LNCaP clone FGC (cell line): ENCODE results near the gene CTSH.

Source experiments
- DNase-seq: peaks from one replicate; pipeline ENCODE4 v3.0.0-alpha.2; 2011; ENCODE audit warnings: low read depth
- H3K4me3 ChIP-seq: 2 replicates; pipeline ENCODE4 v1.5.1; 2011; ENCODE audit warnings: mild to moderate bottlenecking, low read depth, low read length, control low read depth
- TF ChIP-seq, protein P1 (sequence below): IDR thresholded peaks from 2 replicates; pipeline ENCODE4 v1.5.1; 2012; ENCODE audit warnings: mild to moderate bottlenecking; ENCODE audit not compliant: control insufficient read depth, insufficient read depth; ENCODE audit errors: extremely low read depth

The CTSH gene

DNA sequence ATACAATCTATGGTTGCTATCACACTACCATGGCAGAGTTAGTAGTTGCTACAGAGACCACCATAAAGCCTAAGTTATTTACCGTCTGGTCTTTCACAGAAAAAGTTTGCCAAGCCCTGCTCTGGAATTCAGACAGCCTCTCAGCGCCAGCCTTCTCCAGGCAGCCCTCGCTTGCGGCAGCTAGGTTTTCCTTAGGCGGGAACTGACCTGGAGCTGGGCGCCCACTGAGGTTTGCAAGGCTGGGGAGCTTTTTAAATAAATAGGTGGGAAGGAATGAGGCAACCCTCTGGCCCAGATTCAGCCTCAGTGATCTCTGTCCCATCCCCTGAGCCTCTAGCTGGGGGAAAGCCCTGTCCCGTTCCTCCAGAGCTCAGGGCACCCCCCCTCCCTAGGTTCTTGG, 1.2 kb downstream of the CTSH start:
- no peak for DNase-seq
- TF ChIP-seq, protein P1, sequence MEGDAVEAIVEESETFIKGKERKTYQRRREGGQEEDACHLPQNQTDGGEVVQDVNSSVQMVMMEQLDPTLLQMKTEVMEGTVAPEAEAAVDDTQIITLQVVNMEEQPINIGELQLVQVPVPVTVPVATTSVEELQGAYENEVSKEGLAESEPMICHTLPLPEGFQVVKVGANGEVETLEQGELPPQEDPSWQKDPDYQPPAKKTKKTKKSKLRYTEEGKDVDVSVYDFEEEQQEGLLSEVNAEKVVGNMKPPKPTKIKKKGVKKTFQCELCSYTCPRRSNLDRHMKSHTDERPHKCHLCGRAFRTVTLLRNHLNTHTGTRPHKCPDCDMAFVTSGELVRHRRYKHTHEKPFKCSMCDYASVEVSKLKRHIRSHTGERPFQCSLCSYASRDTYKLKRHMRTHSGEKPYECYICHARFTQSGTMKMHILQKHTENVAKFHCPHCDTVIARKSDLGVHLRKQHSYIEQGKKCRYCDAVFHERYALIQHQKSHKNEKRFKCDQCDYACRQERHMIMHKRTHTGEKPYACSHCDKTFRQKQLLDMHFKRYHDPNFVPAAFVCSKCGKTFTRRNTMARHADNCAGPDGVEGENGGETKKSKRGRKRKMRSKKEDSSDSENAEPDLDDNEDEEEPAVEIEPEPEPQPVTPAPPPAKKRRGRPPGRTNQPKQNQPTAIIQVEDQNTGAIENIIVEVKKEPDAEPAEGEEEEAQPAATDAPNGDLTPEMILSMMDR = no peak
- H3K4me3 ChIP-seq = peak overlapping the region; percentile 86

DNA sequence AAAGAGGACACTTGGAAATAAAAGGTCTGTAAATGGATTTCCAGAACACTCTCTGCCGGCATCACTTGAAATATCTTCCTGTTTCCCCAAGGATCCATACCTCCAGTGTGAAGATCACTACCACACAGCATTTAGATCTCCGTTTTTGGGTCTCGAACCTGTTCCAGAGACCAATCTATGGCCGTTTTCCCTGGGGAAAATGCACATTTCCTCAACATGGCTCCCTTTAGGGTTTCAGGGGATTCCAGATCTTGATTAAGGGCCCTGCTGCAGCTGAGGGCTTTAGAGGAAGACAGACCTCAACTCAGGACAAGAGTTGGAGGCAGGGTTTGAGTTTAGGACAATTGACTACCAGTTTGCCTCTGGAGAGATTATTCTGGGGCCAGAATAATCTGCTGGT, 2.1 kb downstream of the CTSH start:
- DNase-seq = no peak
- TF ChIP-seq, protein P1 = no peak
- no peak overlapping the region for H3K4me3 ChIP-seq

DNA sequence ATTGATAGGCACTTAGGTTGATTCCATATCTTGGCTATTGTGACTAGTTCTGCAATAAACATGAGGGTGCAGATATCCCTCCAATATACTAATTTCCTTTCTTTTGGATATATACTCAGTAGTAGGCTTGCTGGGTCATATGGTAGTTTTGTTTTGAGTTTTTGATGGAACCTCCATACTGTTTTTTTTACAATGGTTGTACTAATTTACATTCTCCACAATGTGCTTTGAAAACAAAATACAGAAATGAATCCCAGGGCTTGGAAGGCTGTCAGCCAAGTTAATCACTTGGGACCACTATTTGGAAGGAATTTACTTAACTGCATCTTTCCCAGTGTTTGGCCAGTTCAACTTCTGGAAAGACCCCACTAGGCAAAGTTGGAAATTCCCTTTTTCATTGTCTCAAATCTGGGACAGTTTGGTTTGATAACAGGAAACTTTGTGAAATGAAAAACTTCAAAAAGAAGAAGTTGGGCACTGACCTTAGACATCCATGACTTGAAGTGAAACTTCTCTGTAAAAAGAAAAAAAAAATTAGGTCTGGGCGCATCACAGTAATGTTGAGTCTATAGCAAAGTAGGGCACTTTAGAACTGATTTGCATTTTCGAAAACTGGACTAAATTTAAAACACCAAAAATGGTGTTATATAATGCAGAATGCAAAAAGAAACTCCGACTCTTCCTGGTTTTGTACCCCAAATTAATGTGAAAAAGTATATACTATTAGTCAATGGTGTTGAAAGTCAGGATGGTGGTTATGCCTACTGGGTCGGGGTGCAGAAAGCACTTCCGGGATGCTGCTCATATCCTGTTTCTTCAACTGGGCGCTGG, 6.0 kb downstream of the CTSH start:
- TF ChIP-seq, protein P1 = no peak
- no peak overlapping the region for H3K4me3 ChIP-seq
- no peak for DNase-seq

GRCh38 chr15:78937132-78937739, 7.6 kb downstream of the CTSH start:
- TF ChIP-seq, protein P1 = no peak
- no peak for DNase-seq
- H3K4me3 ChIP-seq = no peak overlapping the region

GRCh38 chr15:78934655-78935023, 10.2 kb downstream of the CTSH start:
- no peak overlapping the region for H3K4me3 ChIP-seq
- TF ChIP-seq, protein P1 = no peak
- no peak for DNase-seq

DNA sequence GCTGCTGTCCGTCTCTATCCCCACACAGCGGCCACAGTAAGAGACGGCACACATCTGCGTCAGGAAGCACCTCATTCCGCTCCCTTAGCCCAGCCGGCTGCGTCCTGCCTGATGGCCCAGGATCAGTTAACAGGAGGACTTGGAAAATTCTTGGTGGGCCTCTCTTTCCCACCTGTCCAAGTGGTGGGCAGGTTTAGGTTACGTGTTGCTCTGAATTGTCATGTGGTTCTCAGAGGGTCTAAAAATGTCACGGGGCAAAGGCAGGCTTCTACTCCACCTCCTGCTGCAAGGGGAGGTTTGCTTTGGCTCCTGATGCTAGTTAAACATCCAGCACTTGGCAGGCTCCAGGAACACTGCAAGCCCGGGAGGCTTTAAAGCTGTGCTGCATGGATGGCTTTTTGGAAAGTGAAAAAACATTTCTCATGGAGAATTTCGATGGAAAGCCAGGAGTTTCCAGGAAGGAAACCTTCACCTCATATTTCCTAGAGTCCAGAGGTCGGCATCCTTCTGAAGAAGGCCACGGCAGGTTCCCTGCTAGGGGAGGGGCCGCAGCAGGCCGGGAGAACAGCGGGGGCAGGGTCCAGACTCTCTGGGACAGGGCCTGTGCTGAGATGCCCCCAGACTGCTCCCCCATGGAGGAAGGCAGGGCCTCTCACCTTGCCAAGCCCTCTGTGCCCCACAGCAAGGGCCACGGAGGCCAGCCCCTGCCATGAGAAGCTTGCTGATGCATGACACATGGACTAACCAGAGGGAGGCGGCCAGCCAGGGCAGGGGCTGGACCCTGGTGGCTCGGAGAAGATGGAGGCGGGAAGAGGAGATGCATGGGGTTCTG, 10.8 kb downstream of the CTSH start:
- TF ChIP-seq, protein P1 = 0 out of 2 replicates have a peak, but pooled peaks have one; percentile 11
- peak; percentile 87 for DNase-seq
- H3K4me3 ChIP-seq = no peak overlapping the region
